Gastrocnemius medialis (tissue), 4 donors: ENCODE results near the gene DUS1L. TPM values are rescaled to one million over a fixed set of nuclear protein-coding genes. Genes with fewer than 3 reads are reported as not detected.

Experiments used
- ATAC-seq, 2 donors: fragments of 150-250 bp; one replicate each; pipeline ENCODE4 v1.9.1; 2016
- DNase-seq, 2 donors: peaks; one replicate each; pipeline ENCODE4 v3.0.0-alpha.2; 2019
- H3K27ac ChIP-seq, 4 donors: fragments of 200-600 bp; sonication (generic); 1 replicate in 1 of 4; 2 replicates in 3 of 4; pipeline ENCODE4 v1.5.1; 2016 to 2018; ENCODE audit warnings: mild to moderate bottlenecking in 2 of 4, moderate library complexity in 1 of 4
- H3K27me3 ChIP-seq, 3 donors: fragments of 200-600 bp; sonication (generic) in 2 of 3; 1 replicate in 1 of 3; 2 replicates in 2 of 3; pipeline versions ENCODE4 v1.5.1 to v1.6.0; 2016 to 2019; ENCODE audit warnings: mild to moderate bottlenecking in 1 of 3, moderate library complexity in 1 of 3
- H3K36me3 ChIP-seq, 2 donors: fragments of 200-600 bp; sonication (generic) in 1 of 2; one replicate each; pipeline ENCODE4 v1.5.1; 2017 to 2018
- H3K4me1 ChIP-seq, 2 donors: fragments of 200-600 bp; sonication (generic) in 1 of 2; one replicate each; pipeline ENCODE4 v1.5.1; 2016 to 2017; ENCODE audit warnings: mild to moderate bottlenecking in 2 of 2
- H3K4me3 ChIP-seq, 4 donors: fragments of 200-600 bp; sonication (generic) in 3 of 4; 1 replicate in 1 of 4; 2 replicates in 3 of 4; pipeline ENCODE4 v1.5.1; 2016 to 2019; ENCODE audit warnings: mild to moderate bottlenecking in 2 of 4
- H3K9me3 ChIP-seq, 3 donors: fragments of 200-600 bp; sonication (generic) in 2 of 3; 1 replicate in 1 of 3; 2 replicates in 2 of 3; pipeline ENCODE4 v1.5.1; 2016 to 2019
- POLR2A ChIP-seq, 2 donors: fragments of 450-650 bp; IDR thresholded peaks; one replicate each; pipeline ENCODE4 v1.6.1; 2017; ENCODE audit warnings: antibody characterized with exemption in 2 of 2, mild to moderate bottlenecking in 2 of 2, moderate library complexity in 2 of 2
- in situ Hi-C, 4 donors: fragments of 200-750 bp; cut with MboI; loops; one replicate each; pipeline versions ENCODE4 v1.15.0 to v1.8.0; 2017; ENCODE audit warnings: low sequenced_read_pairs in 4 of 4
- intact Hi-C: fragments of 100-400 bp; cut with DNase I; formaldehyde crosslinking; loops from one replicate; pipeline ENCODE4 v1.15.1; 2023; ENCODE audit warnings: low total_unique reads
- total RNA-seq, 4 donors: library from RNA; depleted of rRNA; stranded (reverse); fragments of >200 nt; gene quantifications; one replicate each; pipeline versions ENCODE4 v1.1.0 to v1.2.3, GENCODE V29; 2016
- TF ChIP-seq, protein P1 (sequence below), 5 experiments: fragments of 450-650 bp in 3 of 5; fragments of 200-600 bp in 2 of 5; sonication (generic) in 2 of 5; IDR thresholded peaks in 4 of 5; conservative IDR thresholded peaks in 1 of 5; 1 replicate in 4 of 5; 2 replicates in 1 of 5; pipeline ENCODE4 v1.5.1; 2016 to 2019; ENCODE audit warnings: antibody characterized with exemption in 5 of 5, mild to moderate bottlenecking in 3 of 5, moderate library complexity in 3 of 5

DUS1L gene
- total RNA-seq, 4 donors from 2014 or later = 54.6 to 119 (median 83.2) TPM

GRCh38 chr17:82055023-82055964, 10.3 kb downstream of the DUS1L start:
- no peak overlapping the region for H3K4me3 ChIP-seq
- no peak for DNase-seq
- no peak for ATAC-seq
- H3K27me3 ChIP-seq = no peaks in the 10 kb centered on the region
- no peaks in the 10 kb centered on the region for H3K9me3 ChIP-seq
- intact Hi-C loops (no loop called here), in situ Hi-C loops (no loop called here)
- peaks cover 17 to 24% of the 10 kb centered on the region in 2 donors for H3K4me1 ChIP-seq
- H3K36me3 ChIP-seq = peaks cover 0 to 66% of the 10 kb centered on the region in 2 donors
- TF ChIP-seq, protein P1, sequence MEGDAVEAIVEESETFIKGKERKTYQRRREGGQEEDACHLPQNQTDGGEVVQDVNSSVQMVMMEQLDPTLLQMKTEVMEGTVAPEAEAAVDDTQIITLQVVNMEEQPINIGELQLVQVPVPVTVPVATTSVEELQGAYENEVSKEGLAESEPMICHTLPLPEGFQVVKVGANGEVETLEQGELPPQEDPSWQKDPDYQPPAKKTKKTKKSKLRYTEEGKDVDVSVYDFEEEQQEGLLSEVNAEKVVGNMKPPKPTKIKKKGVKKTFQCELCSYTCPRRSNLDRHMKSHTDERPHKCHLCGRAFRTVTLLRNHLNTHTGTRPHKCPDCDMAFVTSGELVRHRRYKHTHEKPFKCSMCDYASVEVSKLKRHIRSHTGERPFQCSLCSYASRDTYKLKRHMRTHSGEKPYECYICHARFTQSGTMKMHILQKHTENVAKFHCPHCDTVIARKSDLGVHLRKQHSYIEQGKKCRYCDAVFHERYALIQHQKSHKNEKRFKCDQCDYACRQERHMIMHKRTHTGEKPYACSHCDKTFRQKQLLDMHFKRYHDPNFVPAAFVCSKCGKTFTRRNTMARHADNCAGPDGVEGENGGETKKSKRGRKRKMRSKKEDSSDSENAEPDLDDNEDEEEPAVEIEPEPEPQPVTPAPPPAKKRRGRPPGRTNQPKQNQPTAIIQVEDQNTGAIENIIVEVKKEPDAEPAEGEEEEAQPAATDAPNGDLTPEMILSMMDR (IDR thresholded peaks at IDR 0.05 in 4 of 5, conservative IDR thresholded peaks at IDR 0.05 in 1 of 5) = no peak
- TF ChIP-seq POLR2A (IDR thresholded peaks at IDR 0.05) = no peak
- no peak overlapping the region for H3K27ac ChIP-seq

DNA sequence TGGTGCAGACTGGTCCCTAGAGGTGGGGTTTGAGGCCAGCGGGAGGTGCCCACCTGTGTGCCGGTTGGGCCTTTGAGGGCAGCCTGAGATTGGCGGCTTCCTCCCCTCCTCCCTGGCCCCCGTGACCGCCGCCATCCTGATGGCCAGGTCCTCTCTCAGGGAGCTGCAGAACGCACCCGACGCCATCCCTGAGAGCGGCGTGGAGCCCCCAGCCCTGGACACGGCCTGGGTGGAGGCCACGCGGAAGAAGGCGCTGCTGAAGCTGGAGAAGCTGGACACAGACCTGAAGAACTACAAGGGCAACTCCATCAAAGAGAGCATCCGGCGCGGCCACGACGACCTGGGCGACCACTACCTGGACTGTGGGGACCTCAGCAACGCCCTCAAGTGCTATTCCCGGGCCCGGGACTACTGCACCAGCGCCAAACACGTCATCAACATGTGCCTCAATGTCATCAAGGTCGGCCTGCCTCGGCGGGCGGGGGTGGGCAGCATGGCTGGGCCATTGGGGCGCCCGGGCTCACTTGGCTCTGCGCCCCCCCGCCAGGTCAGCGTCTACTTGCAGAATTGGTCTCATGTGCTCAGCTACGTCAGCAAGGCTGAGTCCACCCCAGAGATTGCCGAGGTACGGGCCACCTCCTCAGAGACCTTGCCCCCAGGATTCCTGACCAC, 11.1 kb downstream of the DUS1L start:
- H3K27me3 ChIP-seq = no peaks in the 10 kb centered on the region
- peaks cover 0 to 66% of the 10 kb centered on the region in 2 donors for H3K36me3 ChIP-seq
- TF ChIP-seq, protein P1 (IDR thresholded peaks at IDR 0.05 in 4 of 5, conservative IDR thresholded peaks at IDR 0.05 in 1 of 5) = no peak
- TF ChIP-seq POLR2A (IDR thresholded peaks at IDR 0.05) = no peak
- intact Hi-C loops (loop anchor here (5.0 kb wide), 1 partner anchor 43 kb away; the partner anchor contains the start of gene FASN), in situ Hi-C loops (no loop called here)
- DNase-seq (no peak), ATAC-seq (no peak)
- no peak overlapping the region for H3K27ac ChIP-seq
- peaks cover 22 to 29% of the 10 kb centered on the region in 2 donors for H3K4me1 ChIP-seq
- H3K9me3 ChIP-seq = no peaks in the 10 kb centered on the region
- no peak overlapping the region for H3K4me3 ChIP-seq

- no peaks in the 10 kb centered on the region for H3K27me3 ChIP-seq
- ATAC-seq (no peak), DNase-seq (no peak)
- no peaks in the 10 kb centered on the region for H3K9me3 ChIP-seq
- H3K4me1 ChIP-seq = peaks cover 22 to 29% of the 10 kb centered on the region in 2 donors
- in situ Hi-C loops = no loop called here
- H3K4me3 ChIP-seq = peak overlapping the region in 1 of 4 donors; percentile 66
- H3K36me3 ChIP-seq = peaks cover 0 to 67% of the 10 kb centered on the region in 2 donors
- intact Hi-C loops = loop anchor here (5.0 kb wide), 1 partner anchor 44 kb away; the partner anchor contains the start of gene FASN
- no peak for TF ChIP-seq POLR2A (IDR thresholded peaks at IDR 0.05)
- TF ChIP-seq, protein P1 (IDR thresholded peaks at IDR 0.05 in 4 of 5, conservative IDR thresholded peaks at IDR 0.05 in 1 of 5) = no peak
- H3K27ac ChIP-seq = no peak overlapping the region
These were observed 11.9 kb downstream of the DUS1L start for GRCh38 chr17:82053556-82054263.

GRCh38 chr17:82053130-82053529, 12.5 kb downstream of the DUS1L start:
- no peak for DNase-seq

More at GRCh38 chr17:82053130-82053529, 12.5 kb downstream of the DUS1L start:
- H3K9me3 ChIP-seq = no peaks in the 10 kb centered on the region
- intact Hi-C loops = loop anchor here (5.0 kb wide), 1 partner anchor 44 kb away; the partner anchor contains the start of gene FASN
- ATAC-seq = no peak
- peaks cover 22 to 29% of the 10 kb centered on the region in 2 donors for H3K4me1 ChIP-seq
- H3K4me3 ChIP-seq = peak overlapping the region; percentile 64 to 74 (median 70)
- H3K36me3 ChIP-seq = peaks cover 0 to 67% of the 10 kb centered on the region in 2 donors
- in situ Hi-C loops = no loop called here
- no peak overlapping the region for H3K27ac ChIP-seq
- no peak for TF ChIP-seq POLR2A (IDR thresholded peaks at IDR 0.05)
- TF ChIP-seq, protein P1 (IDR thresholded peaks at IDR 0.05 in 4 of 5, conservative IDR thresholded peaks at IDR 0.05 in 1 of 5) = no peak
- no peaks in the 10 kb centered on the region for H3K27me3 ChIP-seq
